ENCODE results near the gene GYG1.

GYG1 gene

DNA sequence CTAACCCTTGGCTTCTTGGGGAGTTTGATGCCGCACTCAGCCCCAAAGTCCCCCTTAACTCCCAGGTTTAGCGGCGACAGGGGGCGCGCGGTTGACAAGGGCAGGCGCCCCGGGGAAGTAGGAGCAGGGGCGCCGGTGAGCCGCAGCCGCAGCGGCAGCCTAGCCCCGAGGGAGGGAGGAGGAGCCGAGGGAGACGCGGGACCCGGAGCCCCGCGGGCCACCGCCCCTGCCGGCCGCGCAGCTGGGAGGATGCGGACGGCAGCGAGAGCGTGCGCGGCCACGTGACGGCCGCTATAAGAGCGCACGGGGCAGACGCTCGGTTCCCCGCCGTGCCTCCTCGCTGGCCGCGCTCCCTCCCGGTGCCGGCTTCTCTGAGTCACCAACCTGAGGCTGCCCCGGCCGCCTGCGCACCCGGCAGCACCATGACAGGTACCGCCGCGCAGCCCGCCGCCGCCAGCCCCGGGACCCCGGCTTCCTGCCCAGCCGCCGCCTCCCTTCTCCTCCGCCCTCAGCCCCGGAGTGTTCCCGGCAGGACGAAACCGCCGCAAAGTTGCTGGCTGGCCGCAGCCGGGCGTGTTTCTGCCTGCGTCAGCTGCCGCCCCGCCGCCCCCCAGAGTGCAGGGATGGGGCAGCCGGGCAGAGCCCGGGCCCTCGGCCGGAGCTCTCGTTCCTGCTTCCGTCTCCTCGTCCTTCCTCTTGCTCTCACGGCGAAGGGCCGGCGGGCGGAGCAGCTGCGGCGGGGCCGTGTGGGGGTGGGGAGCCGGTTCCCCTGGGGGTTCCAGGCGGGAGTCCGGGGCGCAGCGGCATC lies at the start of gene GYG1:
Gene GYG1, plus strand, starts transcription at position 322 of the 808 bp plus-strand sequence. Its CDS starts 101 bp downstream, at position 423.
- DNase-seq (ENCODE audit: low spot score) = peak; percentile 87

DNA sequence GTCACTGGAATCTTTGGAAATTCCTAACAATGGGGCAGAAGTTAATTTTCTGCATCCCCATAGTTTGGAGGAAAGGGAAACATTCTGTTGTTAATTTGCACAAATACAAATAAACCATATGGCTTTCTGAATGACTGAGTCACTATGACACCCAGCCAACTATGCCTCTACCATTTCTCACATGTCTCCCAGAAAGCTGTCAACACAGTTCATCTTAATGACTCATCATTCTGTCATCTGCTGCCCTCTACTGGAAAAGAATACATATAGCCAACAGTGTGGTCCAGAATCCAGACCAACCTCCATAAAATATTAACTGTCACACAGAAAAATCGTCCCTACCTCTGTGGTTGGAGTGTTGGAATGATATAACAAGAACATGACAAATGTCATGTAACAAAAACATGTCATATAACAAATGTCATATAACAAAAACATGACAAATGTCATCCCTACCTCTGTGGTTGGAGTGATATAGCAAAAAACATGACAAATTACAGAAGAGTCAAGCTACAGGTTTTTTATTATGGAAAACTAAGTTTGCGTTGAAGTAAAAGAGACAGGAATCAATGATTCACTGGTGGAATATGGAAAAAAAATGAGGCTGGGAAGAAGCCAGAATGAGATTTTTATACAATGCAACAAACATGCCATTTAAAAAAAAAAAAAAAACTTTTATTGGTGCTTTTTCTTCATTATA lies 47.7 kb upstream of the GYG1 start:
- peak; percentile 55 for DNase-seq (ENCODE audit: low spot score)

DNA sequence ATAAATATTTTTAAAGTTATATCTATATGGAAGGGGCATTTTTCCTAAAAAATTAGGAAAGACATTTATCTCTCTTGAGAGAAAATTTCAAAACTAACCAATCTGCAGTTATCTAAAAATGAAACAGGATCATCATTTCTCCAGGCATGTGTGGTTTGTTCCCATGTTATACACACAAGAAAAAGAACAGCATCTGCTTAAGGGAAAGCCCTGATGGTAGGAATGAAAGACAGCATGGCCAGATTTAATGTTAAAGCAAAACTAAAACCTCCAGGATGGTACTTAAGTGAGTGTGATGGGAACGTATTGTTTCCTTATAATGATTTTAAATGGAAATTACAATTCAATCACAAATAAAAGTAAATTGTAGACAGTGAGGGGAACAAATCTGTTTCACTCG lies 46.2 kb upstream of the GYG1 start:
- no peak for DNase-seq (ENCODE audit: low spot score)

GRCh38 chr3:148948913-148949657 lies 42.3 kb upstream of the GYG1 start:
- no peak for DNase-seq (ENCODE audit: low spot score)

GRCh38 chr3:148950806-148951205 lies 40.5 kb upstream of the GYG1 start:
- no peak for DNase-seq (ENCODE audit: low spot score)

DNA sequence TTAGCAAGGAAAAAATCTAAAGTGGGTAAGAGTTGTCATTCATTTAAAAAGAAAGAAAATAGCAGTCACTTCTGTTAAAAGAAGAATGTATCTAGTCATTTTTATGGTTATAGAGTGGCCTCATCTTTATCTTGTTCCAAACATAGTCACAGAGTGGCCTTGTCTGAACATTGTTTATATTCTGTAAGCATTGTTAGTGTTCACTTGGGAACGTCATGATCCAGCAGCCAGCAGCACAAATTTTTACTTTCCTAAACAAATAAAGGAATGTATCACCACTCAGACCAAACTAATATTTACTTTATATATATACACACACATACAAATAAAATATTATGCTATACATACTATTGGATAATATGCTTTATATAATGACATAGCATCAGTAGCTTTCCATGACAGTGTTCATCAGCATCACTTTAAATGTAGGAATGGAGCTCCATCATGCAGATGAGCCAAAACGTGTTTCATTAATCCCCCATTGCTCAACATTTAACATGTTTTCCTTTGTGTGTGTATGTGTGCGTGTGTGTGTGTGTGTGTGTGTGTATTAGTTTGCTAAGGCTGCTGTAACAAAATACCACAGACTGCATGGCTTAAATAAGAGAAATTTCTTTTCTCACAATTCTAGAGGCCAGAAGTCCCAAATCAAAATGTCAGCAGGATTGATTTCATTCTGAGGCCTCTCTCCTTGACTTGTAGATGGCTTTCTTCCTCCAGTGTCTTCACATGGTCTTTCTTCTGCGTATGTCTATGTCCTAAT lies 39.6 kb upstream of the GYG1 start:
- no peak for DNase-seq (ENCODE audit: low spot score)

GRCh38 chr3:148953094-148953493 lies 38.2 kb upstream of the GYG1 start:
- no peak for DNase-seq (ENCODE audit: low spot score)

GRCh38 chr3:148954981-148955380 lies 36.4 kb upstream of the GYG1 start:
- no peak for DNase-seq (ENCODE audit: low spot score)

GRCh38 chr3:148955544-148956346 lies 35.6 kb upstream of the GYG1 start:
- no peak for DNase-seq (ENCODE audit: low spot score)

DNA sequence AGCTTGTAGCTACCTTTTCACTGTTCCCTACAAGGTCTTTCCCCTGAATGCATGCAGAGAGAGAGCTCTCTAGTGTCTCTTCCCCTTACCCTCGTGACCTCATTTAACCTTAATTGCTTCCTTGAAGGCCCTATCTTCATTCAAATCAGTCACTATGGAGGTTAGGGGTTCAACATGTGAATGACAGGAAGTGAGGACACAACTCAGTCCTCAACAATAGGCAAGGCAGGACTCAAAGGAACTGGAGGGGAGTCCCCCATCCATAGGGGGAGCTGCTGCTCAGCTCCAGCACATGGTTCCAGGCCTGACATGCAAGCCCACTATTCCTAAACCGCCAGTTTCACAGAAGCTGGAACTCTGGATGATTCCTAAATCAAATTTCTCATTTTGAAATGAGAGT lies 33.8 kb upstream of the GYG1 start:
- DNase-seq (ENCODE audit: low spot score) = no peak

GRCh38 chr3:148958696-148959095 lies 32.6 kb upstream of the GYG1 start:
- DNase-seq (ENCODE audit: low spot score) = no peak

- DNase-seq (ENCODE audit: low spot score) = no peak
Observed at GRCh38 chr3:148962513-148962912, 28.8 kb upstream of the GYG1 start.

DNA sequence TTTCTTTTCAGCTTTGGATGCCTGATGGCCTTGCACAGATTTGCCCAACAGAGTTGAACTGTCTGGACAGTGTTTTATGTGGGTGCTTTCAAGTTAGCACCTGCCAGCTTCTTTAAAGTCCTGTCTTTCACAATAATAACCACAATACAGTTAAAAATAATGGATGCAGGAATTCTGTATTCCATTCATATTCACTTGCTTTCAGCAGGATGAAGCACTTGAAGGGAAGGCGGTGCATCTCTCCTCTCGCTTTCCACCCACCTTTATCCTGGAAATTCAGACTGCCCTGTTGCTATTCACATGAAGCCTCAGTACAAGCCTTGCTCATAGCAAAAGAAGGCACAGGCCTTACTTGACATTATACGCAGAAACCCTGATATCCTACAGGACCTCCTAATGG lies 26.5 kb upstream of the GYG1 start:
- DNase-seq (ENCODE audit: low spot score) = no peak

DNA sequence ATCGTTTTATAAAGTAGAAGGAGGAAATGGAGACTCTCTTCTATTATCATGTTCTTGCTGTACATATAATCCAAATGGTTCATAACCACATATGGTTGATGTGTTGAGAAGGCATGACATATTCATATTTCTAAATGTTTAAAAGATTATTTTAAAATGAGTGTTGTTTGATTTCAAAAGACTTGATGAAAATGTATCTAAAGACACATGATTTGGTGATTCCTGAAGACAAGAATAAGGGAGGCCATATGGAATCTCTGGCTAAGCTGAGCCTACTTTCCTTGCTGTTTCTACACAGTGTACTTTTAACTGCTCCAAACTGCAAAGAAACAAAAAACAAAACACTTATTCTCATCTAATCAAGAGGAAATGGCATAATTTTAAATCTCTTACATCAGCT lies 23.0 kb upstream of the GYG1 start:
- DNase-seq (ENCODE audit: low spot score) = no peak

- DNase-seq (ENCODE audit: low spot score) = no peak
Observed at GRCh38 chr3:148970271-148970670, 21.1 kb upstream of the GYG1 start.

GRCh38 chr3:148971401-148972163 lies 19.8 kb upstream of the GYG1 start:
- no peak for DNase-seq (ENCODE audit: low spot score)

DNA sequence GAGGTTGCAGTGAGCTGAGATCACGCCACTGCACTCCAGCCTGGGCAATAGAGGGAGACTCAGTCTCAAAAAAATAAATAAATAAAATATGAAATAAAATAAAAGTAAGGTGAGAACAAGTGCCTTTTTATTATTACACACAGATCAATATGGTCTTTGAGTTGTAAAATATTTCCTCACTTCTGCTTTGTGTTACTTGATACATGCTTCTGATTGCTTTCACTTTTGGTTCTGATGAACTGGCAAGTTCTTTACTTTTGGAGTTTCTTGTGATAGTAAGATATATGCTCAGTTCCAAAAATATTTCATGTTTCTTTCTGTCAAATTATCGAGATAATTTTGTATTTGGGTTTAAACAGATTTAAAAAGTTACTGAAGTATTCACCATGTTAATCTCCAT lies 16.6 kb upstream of the GYG1 start:
- DNase-seq (ENCODE audit: low spot score) = no peak

- DNase-seq (ENCODE audit: low spot score) = no peak
Observed at GRCh38 chr3:148975248-148975647, 16.1 kb upstream of the GYG1 start.

- DNase-seq (ENCODE audit: low spot score) = no peak
Observed at GRCh38 chr3:148975696-148976095, 15.6 kb upstream of the GYG1 start.

DNA sequence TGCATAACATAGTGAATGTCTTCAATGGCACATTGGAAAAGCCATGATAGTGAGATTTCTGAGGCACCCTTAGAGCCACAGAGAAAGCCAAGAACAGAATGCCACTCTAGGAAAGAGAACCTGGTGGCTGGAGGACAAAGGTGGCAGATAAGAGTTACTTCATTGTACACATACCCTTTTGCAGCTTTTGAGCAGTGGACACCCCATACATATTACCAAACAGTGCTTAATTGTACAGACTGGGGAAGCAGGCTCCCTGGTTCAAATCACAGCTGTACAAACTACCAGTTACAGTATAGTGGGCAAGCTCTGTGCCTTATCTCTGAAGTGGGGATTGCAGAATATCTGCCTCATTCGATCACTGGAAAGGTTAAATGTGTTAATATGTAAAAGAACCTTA lies 10.1 kb upstream of the GYG1 start:
- no peak for DNase-seq (ENCODE audit: low spot score)
